Measurements from ENCODE around the gene ADAM11.

DNA sequence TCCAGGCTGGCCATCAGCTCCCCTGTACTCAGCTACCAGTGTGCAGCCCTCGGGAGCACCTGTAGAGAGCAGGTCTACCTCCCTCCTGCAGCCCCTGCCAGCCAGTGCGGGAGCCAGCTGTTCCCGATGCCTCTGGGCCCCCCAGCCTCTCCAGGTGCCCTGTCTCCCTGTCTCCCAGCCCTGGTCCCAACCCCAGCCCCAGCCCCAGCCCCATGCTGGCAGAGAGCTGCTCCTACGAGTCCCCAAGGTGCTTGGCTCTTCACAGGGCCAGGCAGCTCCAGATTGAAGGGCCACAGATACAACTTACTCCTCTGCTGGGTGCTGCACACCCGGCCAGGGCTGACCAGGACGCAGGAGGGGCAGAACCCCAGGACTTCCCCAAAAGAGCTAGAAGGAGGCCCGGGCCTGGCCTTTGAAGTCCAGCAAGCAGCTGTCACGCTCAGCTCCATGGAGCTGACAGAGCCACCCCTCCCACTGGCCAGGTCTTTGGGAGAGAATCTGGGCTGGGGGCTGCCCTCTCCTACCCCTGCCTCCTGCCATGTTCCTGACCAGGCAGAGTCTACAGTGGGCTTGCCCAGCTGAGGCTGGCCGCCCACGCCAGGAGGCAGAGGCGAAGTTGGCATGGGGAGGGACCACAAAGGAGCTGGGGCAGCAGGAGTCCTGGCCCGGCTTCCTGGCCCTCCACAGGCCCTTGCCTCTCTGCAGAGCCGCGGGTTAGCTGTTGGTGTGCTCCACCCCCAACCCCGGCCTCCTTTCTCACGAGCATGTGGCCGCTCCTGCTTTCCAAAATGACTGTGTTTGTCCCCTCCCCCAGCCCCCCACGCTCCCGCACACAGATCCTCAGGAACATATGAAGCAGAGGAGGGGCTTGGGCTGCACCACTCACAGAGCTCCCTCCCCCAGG is 9.5 kb upstream of the ADAM11 start:
- TF ChIP-seq EZH2 (IDR thresholded peaks at IDR 0.05; ENCODE audit: low read depth) (no peak), CTCF (conservative IDR thresholded peaks at IDR 0.05) (no peak)

Measured in PC-9 (cell line).